ENCODE results near the gene CEP131. TPM values are rescaled to one million over a fixed set of nuclear protein-coding genes. Genes with fewer than 3 reads are reported as not detected.

CEP131 gene
- total RNA-seq, 1 donor from 2014 or later = 26.8 TPM

DNA sequence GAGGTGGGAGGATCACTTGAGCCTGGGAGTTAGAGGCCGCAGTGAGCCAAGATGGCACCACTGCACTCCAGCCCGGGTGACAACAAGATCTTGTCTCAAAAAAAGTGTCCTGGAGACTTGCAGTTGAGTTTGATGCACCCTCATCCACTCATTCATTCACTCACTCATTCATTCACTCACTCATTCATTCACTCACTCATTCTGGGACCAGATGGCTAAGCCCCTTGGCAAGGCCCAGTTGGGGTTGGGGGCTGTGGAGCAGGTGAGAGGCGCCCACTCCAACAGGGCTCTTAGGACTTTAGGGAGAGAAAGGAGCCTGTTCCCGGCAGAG lies 55.6 kb downstream of the CEP131 start:
- H3K4me3 Mint-ChIP-seq = peak overlapping the region; percentile 70
- H3K27me3 Mint-ChIP-seq = peaks cover 3% of the 10 kb centered on the region
- no peak for TF ChIP-seq CTCF (conservative IDR thresholded peaks at IDR 0.05)
- DNase-seq (ENCODE audit: extremely low spot score, unreplicated experiment) = no peak
- H3K9me3 Mint-ChIP-seq = no peaks in the 10 kb centered on the region
- H3K4me1 Mint-ChIP-seq (ENCODE audit: unreplicated experiment) = peaks cover 5% of the 10 kb centered on the region
- no peaks in the 10 kb centered on the region for H3K36me3 Mint-ChIP-seq
- H3K27ac Mint-ChIP-seq = no peak overlapping the region

GRCh38 chr17:81166033-81166492 lies 56.7 kb downstream of the CEP131 start, which contains the start of gene AATK:
AATK (minus strand) TSS chr17:81166221; CDS start chr17:81165992, 229 bp downstream.
- DNase-seq (ENCODE audit: extremely low spot score, unreplicated experiment) = no peak
- H3K4me3 Mint-ChIP-seq = peak within 1 kb of the TSS; percentile 73
- peaks cover 3% of the 10 kb centered on the region for H3K27me3 Mint-ChIP-seq
- H3K9me3 Mint-ChIP-seq = no peaks in the 10 kb centered on the region
- no peak within 1 kb of the TSS for H3K27ac Mint-ChIP-seq
- H3K4me1 Mint-ChIP-seq (ENCODE audit: unreplicated experiment) = no peaks in the 10 kb centered on the region
- no peaks in the 10 kb centered on the region for H3K36me3 Mint-ChIP-seq
- TF ChIP-seq CTCF (conservative IDR thresholded peaks at IDR 0.05) = no peak

DNA sequence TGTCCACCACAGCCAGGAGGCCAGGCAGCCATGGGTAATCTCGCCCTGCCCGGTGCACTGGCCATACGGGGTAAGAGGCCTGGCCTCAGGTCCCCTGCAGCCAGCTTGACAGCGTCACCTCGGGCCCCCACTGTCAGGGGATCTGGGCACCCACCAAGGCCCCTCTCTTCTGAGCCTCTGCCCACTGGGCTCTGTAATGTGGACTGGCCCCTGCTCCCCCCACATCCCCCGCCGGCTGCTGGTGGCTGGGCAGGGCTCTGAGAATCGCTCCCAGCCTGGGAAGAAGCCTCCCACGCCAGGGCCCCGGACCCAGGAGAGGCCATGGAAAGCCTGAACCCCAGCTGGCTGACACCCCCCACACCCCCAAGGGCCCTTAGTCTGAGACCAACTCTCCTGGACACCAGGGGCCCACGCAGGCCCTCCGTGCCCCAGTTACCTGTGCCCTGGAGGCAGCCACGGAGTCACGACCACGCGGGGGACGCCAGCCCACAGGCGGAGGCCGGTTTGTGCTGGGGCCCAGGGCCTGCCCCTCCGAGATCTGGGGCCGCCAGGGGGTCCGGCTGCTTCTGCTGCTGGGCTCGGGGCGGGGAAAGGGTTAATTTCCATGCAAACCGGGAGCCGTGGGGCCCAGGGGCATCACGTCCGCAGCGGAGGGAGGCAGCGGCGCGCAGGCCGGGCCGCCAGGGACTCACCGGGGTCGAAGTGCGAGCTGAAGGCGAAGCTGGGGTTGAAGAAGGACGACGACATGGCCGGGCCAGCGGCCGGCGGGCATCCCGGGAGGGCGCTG lies 57.3 kb downstream of the CEP131 start, which contains the start of gene PVALEF:
Gene PVALEF, plus strand, starts transcription at position 262 of the 787 bp plus-strand sequence. CDS start 15,720 bp downstream, outside the sequence.
- Mint-ChIP-seq H3K4me3 (peak within 1 kb of the TSS; percentile 73), H3K36me3 (no peaks in the 10 kb centered on the region), H3K27me3 (peaks cover 3% of the 10 kb centered on the region), H3K4me1 (ENCODE audit: unreplicated experiment) (no peaks in the 10 kb centered on the region), H3K27ac (peak within 1 kb of the TSS; percentile 46), H3K9me3 (no peaks in the 10 kb centered on the region)
- no peak for DNase-seq (ENCODE audit: extremely low spot score, unreplicated experiment)
- TF ChIP-seq CTCF (conservative IDR thresholded peaks at IDR 0.05) = peak; percentile 21

DNA sequence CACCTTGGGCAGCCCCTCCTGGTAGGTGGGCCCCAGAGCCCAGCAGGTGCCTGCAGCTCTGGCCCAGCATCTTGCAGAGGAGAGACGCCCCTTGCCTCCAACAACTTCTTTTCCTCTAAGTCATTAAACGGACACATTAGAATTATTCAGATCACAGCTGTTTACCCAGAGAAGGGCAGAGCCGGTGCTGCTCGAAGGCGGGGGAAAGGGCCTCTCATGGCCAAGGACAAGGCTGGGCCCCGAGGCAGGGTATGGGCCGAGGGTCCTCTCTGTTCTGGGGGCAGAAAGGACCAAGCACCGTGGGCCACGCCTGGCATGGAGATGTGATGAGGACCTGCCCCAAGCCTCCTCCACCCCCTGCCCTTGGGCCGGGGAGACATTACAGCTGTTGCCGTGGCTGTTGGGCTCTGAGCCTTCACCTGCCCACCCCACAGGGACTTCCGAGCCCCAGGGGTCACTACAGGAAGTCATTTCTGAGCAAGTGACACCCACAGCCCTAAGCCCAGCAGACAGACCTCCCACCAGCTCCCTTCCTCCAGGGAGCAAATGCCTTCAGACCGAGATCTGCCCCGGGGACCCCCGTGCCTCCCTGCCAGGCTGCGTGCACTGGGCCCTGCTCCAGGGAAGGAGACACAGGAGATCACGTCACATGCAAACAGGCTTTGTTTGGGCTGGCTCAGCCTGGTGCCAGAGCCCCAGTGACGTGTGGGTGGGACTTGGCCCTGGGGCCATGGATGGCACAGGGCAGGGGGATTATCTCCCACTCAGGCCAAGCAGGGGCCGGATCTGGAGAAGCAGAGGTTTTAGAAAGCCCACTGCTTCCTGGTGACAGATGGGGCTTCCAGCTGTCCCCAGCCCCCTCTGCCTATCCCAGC lies 58.2 kb downstream of the CEP131 start:
- DNase-seq (ENCODE audit: extremely low spot score, unreplicated experiment) = no peak
- H3K27ac Mint-ChIP-seq = peak overlapping the region; percentile 46
- H3K4me3 Mint-ChIP-seq = peak overlapping the region; percentile 67
- peaks cover 3% of the 10 kb centered on the region for H3K27me3 Mint-ChIP-seq
- no peaks in the 10 kb centered on the region for H3K9me3 Mint-ChIP-seq
- no peaks in the 10 kb centered on the region for H3K36me3 Mint-ChIP-seq
- H3K4me1 Mint-ChIP-seq (ENCODE audit: unreplicated experiment) = no peaks in the 10 kb centered on the region
- no peak for TF ChIP-seq CTCF (conservative IDR thresholded peaks at IDR 0.05)

- Mint-ChIP-seq H3K4me3 (no peak overlapping the region), H3K36me3 (no peaks in the 10 kb centered on the region), H3K27ac (no peak overlapping the region), H3K27me3 (peaks cover 3% of the 10 kb centered on the region), H3K4me1 (ENCODE audit: unreplicated experiment) (no peaks in the 10 kb centered on the region), H3K9me3 (no peaks in the 10 kb centered on the region)
- DNase-seq (ENCODE audit: extremely low spot score, unreplicated experiment) = no peak
- no peak for TF ChIP-seq CTCF (conservative IDR thresholded peaks at IDR 0.05)
These were observed 58.9 kb downstream of the CEP131 start for GRCh38 chr17:81163703-81164370.

All from type B pancreatic cell (in vitro differentiated cells).